Cardiac fibroblast (primary cell): ENCODE results near the gene ABCA7.

Source experiments
- DNase-seq, 2 donors: peaks; one replicate each; pipeline versions ENCODE4 v3.0.0 to v3.0.0-alpha.2; 2010; ENCODE audit warnings: low read depth in 2 of 2
- H3K4me3 ChIP-seq, 2 donors: replicated peaks in 1 of 2; 1 replicate in 1 of 2; 2 replicates in 1 of 2; pipeline ENCODE4 v1.5.1; 2011; ENCODE audit warnings: low read depth in 2 of 2, low read length in 2 of 2, mild to moderate bottlenecking in 2 of 2, moderate library complexity in 1 of 2
- CTCF ChIP-seq: IDR thresholded peaks from one replicate; pipeline ENCODE4 v1.5.1; 2011; ENCODE audit warnings: low read depth, mild to moderate bottlenecking, low read length, inconsistent platforms

Gene ABCA7

GRCh38 chr19:1076951-1077350 is 37.0 kb downstream of the ABCA7 start:
- no peak for DNase-seq
- no peak for TF ChIP-seq CTCF
- H3K4me3 ChIP-seq = no peak overlapping the region

GRCh38 chr19:1079566-1080111 is 39.7 kb downstream of the ABCA7 start:
- DNase-seq = no peak
- TF ChIP-seq CTCF = no peak
- no peak overlapping the region for H3K4me3 ChIP-seq

DNA sequence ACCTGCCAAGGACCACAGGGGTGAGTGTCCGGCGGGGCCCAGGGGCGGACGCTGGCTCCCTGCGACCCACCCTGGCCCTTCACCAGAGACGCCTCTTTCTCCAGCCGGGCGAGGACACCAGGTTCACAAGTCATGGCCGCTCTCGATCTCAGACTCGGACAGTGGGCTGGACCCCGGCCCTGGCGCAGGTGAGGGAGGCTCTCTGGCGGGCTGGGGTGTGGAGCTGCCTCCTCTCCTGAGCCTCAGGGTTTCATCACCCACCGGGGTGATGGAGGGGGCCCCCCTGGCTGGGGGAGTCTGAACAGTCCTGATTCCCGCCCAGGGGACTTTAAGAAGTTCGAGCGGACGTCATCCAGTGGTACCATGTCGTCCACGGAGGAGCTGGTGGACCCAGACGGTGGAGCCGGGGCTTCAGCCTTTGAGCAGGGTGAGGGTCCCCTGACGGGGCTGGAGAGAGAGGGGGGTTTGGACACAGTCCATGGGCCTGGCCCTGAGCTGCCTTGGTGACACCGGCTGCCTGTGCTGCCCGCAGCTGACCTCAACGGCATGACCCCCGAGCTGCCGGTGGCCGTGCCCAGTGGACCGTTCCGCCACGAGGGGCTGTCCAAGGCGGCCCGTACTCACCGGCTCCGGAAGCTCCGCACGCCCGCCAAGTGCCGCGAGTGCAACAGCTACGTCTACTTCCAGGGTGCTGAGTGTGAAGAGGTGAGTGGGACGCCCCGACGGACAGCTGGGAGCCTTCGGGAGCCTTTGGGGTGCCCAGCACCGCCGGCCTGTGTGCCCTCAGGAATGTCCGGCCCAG is 40.7 kb downstream of the ABCA7 start:
- no peak for TF ChIP-seq CTCF
- no peak overlapping the region for H3K4me3 ChIP-seq
- no peak for DNase-seq

- no peak for DNase-seq
- no peak for TF ChIP-seq CTCF
- no peak overlapping the region for H3K4me3 ChIP-seq
These were observed 41.6 kb downstream of the ABCA7 start for GRCh38 chr19:1081301-1082164.

DNA sequence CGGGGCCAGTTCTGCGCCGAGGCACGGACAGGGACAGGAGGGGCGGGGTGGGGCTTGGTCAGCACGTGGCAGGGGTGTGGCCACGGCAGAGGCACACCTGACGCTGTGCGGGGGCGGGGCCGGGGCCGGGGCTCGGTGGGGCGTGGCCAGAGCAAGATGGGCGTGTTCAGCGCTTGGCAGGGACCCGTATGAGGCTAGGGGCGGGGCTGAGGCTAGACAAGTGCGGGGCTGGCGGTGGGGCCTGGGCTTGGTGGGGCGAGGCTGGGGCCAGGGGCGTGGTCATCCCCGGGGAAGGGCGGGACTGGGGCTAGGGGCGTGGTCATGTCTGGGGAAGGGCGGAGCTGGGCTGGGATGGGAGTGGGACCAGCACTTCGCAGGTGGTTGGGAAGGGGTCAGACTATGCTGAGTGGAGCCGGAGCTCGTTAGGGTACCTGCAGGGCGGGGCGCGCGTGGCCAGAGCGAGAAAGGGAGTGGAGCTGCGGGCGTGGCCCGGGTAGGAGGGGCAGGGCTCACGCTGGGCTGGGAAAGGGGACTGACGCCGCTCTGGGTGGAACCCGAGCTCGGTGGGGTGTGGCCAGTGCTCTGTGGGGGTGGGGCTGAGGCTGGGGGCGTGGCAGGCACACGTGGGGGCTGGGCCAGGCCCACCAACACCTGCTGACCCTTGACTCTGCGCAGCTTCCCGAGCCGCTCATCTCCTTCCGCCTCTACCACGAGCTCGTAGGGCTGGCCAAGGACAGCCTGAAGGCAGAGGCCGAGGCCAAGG is 42.4 kb downstream of the ABCA7 start:
- peak in 1 of 2 donors; percentile 52 for DNase-seq
- peak overlapping the region in 1 of 2 donors; percentile 22 for H3K4me3 ChIP-seq
- no peak for TF ChIP-seq CTCF

GRCh38 chr19:1082928-1083816 is 43.3 kb downstream of the ABCA7 start:
- no peak for DNase-seq
- H3K4me3 ChIP-seq = peak overlapping the region in 1 of 2 donors; percentile 22
- TF ChIP-seq CTCF = no peak
